Measurements from ENCODE around the gene TSPAN4.

TSPAN4 gene

GRCh38 chr11:836700-837099 is 6.0 kb upstream of the TSPAN4 start:
- H3K36me3 ChIP-seq (ENCODE audit: control insufficient read depth in 2 of 2, insufficient read depth in 1 of 2, low read length in 2 of 2), result peaks cover 0 to 63% of the 10 kb centered on the region in 2 experiments; a peak in 1 of 3 replicates
- CTCF ChIA-PET, result no interaction called here
- no peaks in the 10 kb centered on the region; the same call in 1 of the 2 replicates for H3K4me1 ChIP-seq (ENCODE audit: control insufficient read depth, insufficient read depth, low read length)
- H3K27ac ChIP-seq (ENCODE audit: extremely low read depth, low read depth, low read length), result no peak overlapping the region
- POLR2A ChIA-PET, result interaction anchor here (0.9 to 15.0 kb wide), 3 partner anchors 9 to 46 kb away, joined by 3 to 202 read pairs (median 3); partner anchors contain the start of genes CEND1, CRACR2B and PNPLA2
- no peaks in the 10 kb centered on the region for H3K9me3 ChIP-seq (ENCODE audit: control insufficient read depth, insufficient read depth, low read depth, low read length)
- no peak overlapping the region for H3K4me3 ChIP-seq (ENCODE audit: low read depth, low read length)
- TF ChIP-seq ZNF510 (tag by site-specific recombination; IDR thresholded peaks at IDR 0.05; ENCODE audit: insufficient replicate concordance) (no peak), TSHZ1 (tag by site-specific recombination; IDR thresholded peaks at IDR 0.05; ENCODE audit: borderline replicate concordance) (no peak), ZFP41 (tag by site-specific recombination; IDR thresholded peaks at IDR 0.05; ENCODE audit: borderline replicate concordance) (no peak), ZSCAN16 (tag by site-specific recombination; IDR thresholded peaks at IDR 0.05) (no peak), SCRT1 (tag by site-specific recombination; IDR thresholded peaks at IDR 0.05; ENCODE audit: borderline replicate concordance) (no peak), ZBTB8A (tag by site-specific recombination; IDR thresholded peaks at IDR 0.05) (no peak), ZNF776 (tag by site-specific recombination; IDR thresholded peaks at IDR 0.05; ENCODE audit: borderline replicate concordance) (no peak), ZNF426 (tag by site-specific recombination; IDR thresholded peaks at IDR 0.05) (no peak), KLF16 (tag by site-specific recombination; IDR thresholded peaks at IDR 0.05) (no peak), ZSCAN4 (tag by site-specific recombination; IDR thresholded peaks at IDR 0.05) (no peak)

DNA sequence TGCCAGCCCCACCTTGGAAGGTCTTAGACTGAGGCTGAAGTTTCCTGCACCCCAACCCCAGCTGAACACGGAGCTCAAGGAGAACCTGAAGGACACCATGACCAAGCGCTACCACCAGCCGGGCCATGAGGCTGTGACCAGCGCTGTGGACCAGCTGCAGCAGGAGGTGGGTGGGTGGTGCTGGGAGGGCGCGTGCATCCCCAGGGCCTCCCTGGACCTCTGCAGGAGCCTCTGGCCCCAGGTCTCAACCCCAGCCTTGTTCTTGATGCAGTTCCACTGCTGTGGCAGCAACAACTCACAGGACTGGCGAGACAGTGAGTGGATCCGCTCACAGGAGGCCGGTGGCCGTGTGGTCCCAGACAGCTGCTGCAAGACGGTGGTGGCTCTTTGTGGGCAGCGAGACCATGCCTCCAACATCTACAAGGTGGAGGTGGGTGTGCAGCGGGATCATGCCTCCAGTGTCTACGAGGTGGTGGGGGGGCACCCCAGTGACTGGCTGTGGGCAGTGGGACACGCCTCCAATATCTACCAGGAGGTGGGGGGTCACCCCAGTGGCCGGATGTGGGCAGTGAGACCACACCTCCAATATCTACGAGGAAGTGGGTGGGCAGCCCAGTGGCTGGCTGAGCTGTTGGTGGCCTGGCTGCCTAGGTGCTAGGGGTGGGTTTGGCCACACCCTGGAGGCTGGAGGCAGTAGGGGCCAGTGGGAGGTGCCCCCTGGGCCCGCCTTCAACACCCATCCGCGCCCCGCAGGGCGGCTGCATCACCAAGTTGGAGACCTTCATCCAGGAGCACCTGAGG is 5.3 kb upstream of the TSPAN4 start:
- H3K9me3 ChIP-seq (ENCODE audit: control insufficient read depth, insufficient read depth, low read depth, low read length), result no peaks in the 10 kb centered on the region
- no peak overlapping the region for H3K27ac ChIP-seq (ENCODE audit: extremely low read depth, low read depth, low read length)
- ChIA-PET POLR2A (interaction anchor here (1.2 to 15.0 kb wide), 3 partner anchors 21 to 47 kb away, joined by 3 to 202 read pairs (median 4); partner anchors contain the start of genes CEND1, PNPLA2 and RPLP2), CTCF (interaction anchor here (0.7 kb wide), 1 partner anchor 318 kb away, joined by 4 read pairs; no protein-coding TSS in a partner anchor)
- H3K36me3 ChIP-seq (ENCODE audit: control insufficient read depth in 2 of 2, insufficient read depth in 1 of 2, low read length in 2 of 2), result peaks cover 0 to 63% of the 10 kb centered on the region in 2 experiments; a peak in 1 of 3 replicates
- no peaks in the 10 kb centered on the region; the same call in 1 of the 2 replicates for H3K4me1 ChIP-seq (ENCODE audit: control insufficient read depth, insufficient read depth, low read length)
- H3K4me3 ChIP-seq (ENCODE audit: low read depth, low read length), result no peak overlapping the region
- TF ChIP-seq ZEB2 (tag by site-specific recombination; IDR thresholded peaks at IDR 0.05) (no peak), SALL2 (tag by site-specific recombination; IDR thresholded peaks at IDR 0.05; ENCODE audit: borderline replicate concordance) (no peak), ZNF830 (tag by site-specific recombination; IDR thresholded peaks at IDR 0.05; ENCODE audit: low read depth) (no peak), ZNF514 (tag by site-specific recombination; IDR thresholded peaks at IDR 0.05) (no peak), SCRT1 (tag by site-specific recombination; IDR thresholded peaks at IDR 0.05; ENCODE audit: borderline replicate concordance) (no peak), ZNF354C (tag by site-specific recombination; IDR thresholded peaks at IDR 0.05; ENCODE audit: borderline replicate concordance, low read depth) (no peak), KLF8 (tag by site-specific recombination; IDR thresholded peaks at IDR 0.05) (0 out of 2 replicates have a peak, but pooled peaks have one; percentile 25), ZNF791 (tag by site-specific recombination; IDR thresholded peaks at IDR 0.05) (no peak), TCF7L2 (IDR thresholded peaks at IDR 0.05; ENCODE audit: borderline replicate concordance, low read depth, low read length) (no peak), ZBTB44 (tag by site-specific recombination; IDR thresholded peaks at IDR 0.05) (no peak), HOXA7 (CRISPR knock-in tag; IDR thresholded peaks at IDR 0.05; ENCODE audit: borderline replicate concordance) (no peak), ZNF174 (tag by site-specific recombination; IDR thresholded peaks at IDR 0.05) (no peak), ZNF155 (tag by site-specific recombination; IDR thresholded peaks at IDR 0.05) (no peak), GLIS1 (tag by site-specific recombination; IDR thresholded peaks at IDR 0.05) (peak; percentile 48), PRDM6 (tag by site-specific recombination; IDR thresholded peaks at IDR 0.05) (no peak), ZNF37A (tag by site-specific recombination; IDR thresholded peaks at IDR 0.05) (no peak), ZFP3 (tag by site-specific recombination; IDR thresholded peaks at IDR 0.05; ENCODE audit: low read depth) (no peak)

Data from HEK293 (cell line).